ENCODE measurements around the gene PLEKHH3.

Gene PLEKHH3

GRCh38 chr17:42678951-42679491, 2.2 kb upstream of the PLEKHH3 start:
- peak overlapping the region; percentile 94 for H4K91ac ChIP-seq (ENCODE audit: low read depth, low read length)
- peaks cover 32% of the 10 kb centered on the region for H3K27me3 ChIP-seq (ENCODE audit: insufficient read depth, low read length)
- peak overlapping the region; percentile 96 for H2AFZ ChIP-seq (ENCODE audit: insufficient read depth, low read length, poor library complexity)
- H3K14ac ChIP-seq (ENCODE audit: low read length): peak overlapping the region; percentile 97
- peaks cover 9% of the 10 kb centered on the region for H3K79me2 ChIP-seq (ENCODE audit: control insufficient read depth, insufficient read depth, low read length, poor library complexity)
- peak in 1 of 2 donors; percentile 18 for DNase-seq
- peaks cover 39 to 47% of the 10 kb centered on the region in 2 experiments for H3K4me1 ChIP-seq (ENCODE audit: control insufficient read depth in 1 of 2, insufficient read depth in 2 of 2, low read length in 2 of 2)
- peak overlapping the region; percentile 94 for H3K4me2 ChIP-seq (ENCODE audit: low read length)
- H3K4me3 ChIP-seq (ENCODE audit: low read depth, low read length): no peak overlapping the region
- no peak overlapping the region for H3K23ac ChIP-seq (ENCODE audit: low read length)
- H3K9ac ChIP-seq (ENCODE audit: low read length): no peak overlapping the region
- H3K4ac ChIP-seq (ENCODE audit: low read depth, low read length): peak overlapping the region; percentile 88
- WGBS (ENCODE audit: extremely low coverage, insufficient coverage, insufficient read length): no CpG with 5 or more reads among the region's 18 CpGs
- H2BK12ac ChIP-seq (ENCODE audit: low read length): peak overlapping the region; percentile 78
- H2BK120ac ChIP-seq (ENCODE audit: insufficient read depth, low read length, poor library complexity): peak overlapping the region; percentile 98
- peak overlapping the region; percentile 98 for H3K18ac ChIP-seq (ENCODE audit: low read length)
- peaks cover 32% of the 10 kb centered on the region for H3K79me1 ChIP-seq (ENCODE audit: low read length)
- H4K12ac ChIP-seq (ENCODE audit: low read depth, low read length): peak overlapping the region; percentile 95
- H3K36me3 ChIP-seq (ENCODE audit: control insufficient read depth in 1 of 2, insufficient read depth in 2 of 2, low read length in 2 of 2): no peaks in the 10 kb centered on the region
- H3K27ac ChIP-seq (ENCODE audit: low read depth, low read length): peak overlapping the region; percentile 89
- peaks cover 3% of the 10 kb centered on the region for H3K9me3 ChIP-seq (ENCODE audit: insufficient read depth, low read depth, low read length)
- H2BK5ac ChIP-seq (ENCODE audit: low read depth, low read length, poor library complexity): peak overlapping the region; percentile 84
- peak overlapping the region; percentile 100 for H4K8ac ChIP-seq (ENCODE audit: low read depth, low read length)
- no peak overlapping the region for H2AK5ac ChIP-seq (ENCODE audit: low read length)

GRCh38 chr17:42677921-42678781, 1.4 kb upstream of the PLEKHH3 start:
- Histone ChIP-seq H3K79me2 (ENCODE audit: control insufficient read depth, insufficient read depth, low read length, poor library complexity) (peaks cover 9% of the 10 kb centered on the region), H3K23ac (ENCODE audit: low read length) (no peak overlapping the region), H4K8ac (ENCODE audit: low read depth, low read length) (peak overlapping the region; percentile 93), H3K79me1 (ENCODE audit: low read length) (peaks cover 32% of the 10 kb centered on the region), H3K9me3 (ENCODE audit: insufficient read depth, low read depth, low read length) (peaks cover 3% of the 10 kb centered on the region), H2BK12ac (ENCODE audit: low read length) (peak overlapping the region; percentile 75), H3K27me3 (ENCODE audit: insufficient read depth, low read length) (peaks cover 23% of the 10 kb centered on the region), H3K4me2 (ENCODE audit: low read length) (peak overlapping the region; percentile 84), H3K36me3 (ENCODE audit: control insufficient read depth in 1 of 2, insufficient read depth in 2 of 2, low read length in 2 of 2) (peaks cover 2 to 3% of the 10 kb centered on the region in 2 experiments), H3K4me1 (ENCODE audit: control insufficient read depth in 1 of 2, insufficient read depth in 2 of 2, low read length in 2 of 2) (peaks cover 39 to 47% of the 10 kb centered on the region in 2 experiments), H2BK5ac (ENCODE audit: low read depth, low read length, poor library complexity) (peak overlapping the region; percentile 98), H2AFZ (ENCODE audit: insufficient read depth, low read length, poor library complexity) (peak overlapping the region; percentile 89), H4K91ac (ENCODE audit: low read depth, low read length) (peak overlapping the region; percentile 88), H2BK120ac (ENCODE audit: insufficient read depth, low read length, poor library complexity) (peak overlapping the region; percentile 95), H4K12ac (ENCODE audit: low read depth, low read length) (peak overlapping the region; percentile 85), H3K27ac (ENCODE audit: low read depth, low read length) (peak overlapping the region; percentile 96), H3K14ac (ENCODE audit: low read length) (peak overlapping the region; percentile 97), H3K18ac (ENCODE audit: low read length) (peak overlapping the region; percentile 96), H3K4ac (ENCODE audit: low read depth, low read length) (peak overlapping the region; percentile 87), H3K4me3 (ENCODE audit: low read depth, low read length) (peak overlapping the region; percentile 81), H2AK5ac (ENCODE audit: low read length) (peak overlapping the region; percentile 8), H3K9ac (ENCODE audit: low read length) (peak overlapping the region; percentile 61)
- WGBS (ENCODE audit: extremely low coverage, insufficient coverage, insufficient read length): no CpG with 5 or more reads among the region's 53 CpGs
- peak; percentile 66 to 84 for DNase-seq

GRCh38 chr17:42677012-42677857, 441 bp upstream of the PLEKHH3 start:
- H3K14ac ChIP-seq (ENCODE audit: low read length): peak overlapping the region; percentile 41
- H4K8ac ChIP-seq (ENCODE audit: low read depth, low read length): peak overlapping the region; percentile 69
- peaks cover 37 to 45% of the 10 kb centered on the region in 2 experiments for H3K4me1 ChIP-seq (ENCODE audit: control insufficient read depth in 1 of 2, insufficient read depth in 2 of 2, low read length in 2 of 2)
- H2BK5ac ChIP-seq (ENCODE audit: low read depth, low read length, poor library complexity): peak overlapping the region; percentile 98
- peak overlapping the region; percentile 68 for H4K12ac ChIP-seq (ENCODE audit: low read depth, low read length)
- peaks cover 3% of the 10 kb centered on the region for H3K9me3 ChIP-seq (ENCODE audit: insufficient read depth, low read depth, low read length)
- H2BK12ac ChIP-seq (ENCODE audit: low read length): peak overlapping the region; percentile 69
- peak overlapping the region; percentile 67 for H2AFZ ChIP-seq (ENCODE audit: insufficient read depth, low read length, poor library complexity)
- H3K9ac ChIP-seq (ENCODE audit: low read length): no peak overlapping the region
- H3K4me3 ChIP-seq (ENCODE audit: low read depth, low read length): peak overlapping the region; percentile 85
- H3K36me3 ChIP-seq (ENCODE audit: control insufficient read depth in 1 of 2, insufficient read depth in 2 of 2, low read length in 2 of 2): peaks cover 8 to 9% of the 10 kb centered on the region in 2 experiments
- H3K18ac ChIP-seq (ENCODE audit: low read length): no peak overlapping the region
- H2BK120ac ChIP-seq (ENCODE audit: insufficient read depth, low read length, poor library complexity): peak overlapping the region; percentile 48
- peak overlapping the region; percentile 93 for H3K4me2 ChIP-seq (ENCODE audit: low read length)
- peak overlapping the region; percentile 88 for H4K91ac ChIP-seq (ENCODE audit: low read depth, low read length)
- no peak overlapping the region for H2AK5ac ChIP-seq (ENCODE audit: low read length)
- H3K79me1 ChIP-seq (ENCODE audit: low read length): peaks cover 32% of the 10 kb centered on the region
- DNase-seq: peak; percentile 98 to 99
- no peak overlapping the region for H3K4ac ChIP-seq (ENCODE audit: low read depth, low read length)
- H3K79me2 ChIP-seq (ENCODE audit: control insufficient read depth, insufficient read depth, low read length, poor library complexity): peaks cover 9% of the 10 kb centered on the region
- peaks cover 14% of the 10 kb centered on the region for H3K27me3 ChIP-seq (ENCODE audit: insufficient read depth, low read length)
- H3K27ac ChIP-seq (ENCODE audit: low read depth, low read length): peak overlapping the region; percentile 96
- no CpG with 5 or more reads among the region's 33 CpGs for WGBS (ENCODE audit: extremely low coverage, insufficient coverage, insufficient read length)
- no peak overlapping the region for H3K23ac ChIP-seq (ENCODE audit: low read length)

DNA sequence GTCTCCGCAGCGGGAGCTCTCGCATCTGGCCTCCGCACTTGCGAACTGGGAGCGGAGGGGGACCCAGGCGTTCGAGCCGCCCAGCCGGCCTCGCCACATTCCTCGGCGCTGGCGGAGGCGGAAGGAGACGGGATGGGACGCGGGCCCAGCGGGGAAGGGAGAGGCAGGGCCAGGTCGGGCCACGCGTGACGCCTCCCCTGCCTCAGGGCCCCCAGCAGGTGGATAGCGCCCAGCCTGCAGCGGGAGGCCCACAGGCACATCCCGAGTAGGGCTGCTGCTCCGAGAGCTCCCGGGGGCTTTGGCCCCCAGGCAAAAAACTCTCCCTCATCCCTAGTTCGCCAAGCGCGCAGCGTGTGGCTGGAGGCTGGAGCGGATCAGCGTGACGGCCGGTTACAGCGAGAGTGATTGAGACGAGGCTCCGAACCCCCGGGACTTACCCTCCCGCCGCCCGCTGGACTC, 800 bp downstream of the PLEKHH3 start:
- Histone ChIP-seq H3K4me1 (ENCODE audit: control insufficient read depth in 1 of 2, insufficient read depth in 2 of 2, low read length in 2 of 2) (peaks cover 36 to 44% of the 10 kb centered on the region in 2 experiments), H3K27me3 (ENCODE audit: insufficient read depth, low read length) (peaks cover 7% of the 10 kb centered on the region), H3K4me2 (ENCODE audit: low read length) (peak overlapping the region; percentile 93), H3K18ac (ENCODE audit: low read length) (peak overlapping the region; percentile 62), H4K91ac (ENCODE audit: low read depth, low read length) (peak overlapping the region; percentile 53), H3K4me3 (ENCODE audit: low read depth, low read length) (peak overlapping the region; percentile 85), H4K12ac (ENCODE audit: low read depth, low read length) (peak overlapping the region; percentile 0), H4K8ac (ENCODE audit: low read depth, low read length) (no peak overlapping the region), H2BK12ac (ENCODE audit: low read length) (no peak overlapping the region), H2AK5ac (ENCODE audit: low read length) (peak overlapping the region; percentile 70), H3K79me2 (ENCODE audit: control insufficient read depth, insufficient read depth, low read length, poor library complexity) (peaks cover 9% of the 10 kb centered on the region), H3K27ac (ENCODE audit: low read depth, low read length) (no peak overlapping the region), H3K36me3 (ENCODE audit: control insufficient read depth in 1 of 2, insufficient read depth in 2 of 2, low read length in 2 of 2) (peaks cover 14 to 16% of the 10 kb centered on the region in 2 experiments), H3K4ac (ENCODE audit: low read depth, low read length) (peak overlapping the region; percentile 5), H2BK120ac (ENCODE audit: insufficient read depth, low read length, poor library complexity) (no peak overlapping the region), H2AFZ (ENCODE audit: insufficient read depth, low read length, poor library complexity) (no peak overlapping the region), H2BK5ac (ENCODE audit: low read depth, low read length, poor library complexity) (no peak overlapping the region), H3K9ac (ENCODE audit: low read length) (no peak overlapping the region), H3K14ac (ENCODE audit: low read length) (peak overlapping the region; percentile 16), H3K9me3 (ENCODE audit: insufficient read depth, low read depth, low read length) (peaks cover 2% of the 10 kb centered on the region), H3K79me1 (ENCODE audit: low read length) (peaks cover 32% of the 10 kb centered on the region), H3K23ac (ENCODE audit: low read length) (no peak overlapping the region)
- WGBS (ENCODE audit: extremely low coverage, insufficient coverage, insufficient read length): no CpG with 5 or more reads among the region's 43 CpGs
- DNase-seq: peak; percentile 63 to 65

All from trophoblast cell (in vitro differentiated cells and primary cell).